GM21576 (cell line): ENCODE results near the gene CNDP1.

ENCODE experiments used
- ATAC-seq: cut with Tn5 transposase; IDR thresholded peaks from one replicate; pipeline ENCODE4 v1.9.1; 2021; ENCODE audit warnings: mild to moderate bottlenecking, moderate library complexity; ENCODE audit not compliant: unreplicated experiment

The CNDP1 gene

GRCh38 chr18:74505776-74506175 lies 28.5 kb upstream of the CNDP1 start:
- no peak for ATAC-seq

GRCh38 chr18:74506448-74507084 lies 27.7 kb upstream of the CNDP1 start:
- no peak for ATAC-seq

DNA sequence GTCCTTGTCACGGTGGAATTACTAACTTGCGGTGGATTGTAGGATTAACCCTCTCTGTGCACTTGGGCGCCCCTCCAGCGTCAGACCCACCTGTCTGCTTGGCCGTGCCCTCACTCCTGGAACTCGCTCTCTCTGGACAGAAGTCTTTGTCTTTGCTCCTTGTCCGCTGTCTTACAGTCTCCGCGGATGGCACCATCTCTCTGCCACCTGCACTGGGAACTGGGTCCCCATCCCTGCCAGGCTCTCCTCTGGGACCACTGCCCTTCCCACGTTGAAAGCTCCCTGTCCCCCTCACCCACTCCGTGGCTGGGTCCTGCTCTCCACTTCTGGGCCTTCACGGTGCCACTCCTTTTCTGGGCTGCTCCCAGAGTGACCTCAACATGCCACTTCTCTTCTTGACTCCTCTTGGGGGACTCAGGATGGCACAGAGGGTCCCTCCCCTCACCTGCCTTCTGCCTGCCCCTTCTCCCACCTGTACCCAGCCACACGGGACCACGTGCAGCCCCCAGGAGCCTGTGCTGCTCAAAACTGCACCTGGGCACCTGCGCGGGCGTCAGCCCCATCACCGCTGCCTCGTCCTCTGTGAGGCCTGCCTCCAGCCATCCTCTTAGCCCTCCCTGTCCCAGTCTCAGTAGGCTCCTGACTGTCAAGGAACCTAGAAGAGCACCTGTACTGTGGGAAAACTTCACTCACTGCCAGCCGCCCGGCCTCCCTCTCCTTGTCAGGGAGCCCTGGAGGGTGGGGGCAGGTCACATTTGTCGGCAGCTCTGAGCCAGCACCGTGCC lies 27.0 kb upstream of the CNDP1 start:
- ATAC-seq = no peak

DNA sequence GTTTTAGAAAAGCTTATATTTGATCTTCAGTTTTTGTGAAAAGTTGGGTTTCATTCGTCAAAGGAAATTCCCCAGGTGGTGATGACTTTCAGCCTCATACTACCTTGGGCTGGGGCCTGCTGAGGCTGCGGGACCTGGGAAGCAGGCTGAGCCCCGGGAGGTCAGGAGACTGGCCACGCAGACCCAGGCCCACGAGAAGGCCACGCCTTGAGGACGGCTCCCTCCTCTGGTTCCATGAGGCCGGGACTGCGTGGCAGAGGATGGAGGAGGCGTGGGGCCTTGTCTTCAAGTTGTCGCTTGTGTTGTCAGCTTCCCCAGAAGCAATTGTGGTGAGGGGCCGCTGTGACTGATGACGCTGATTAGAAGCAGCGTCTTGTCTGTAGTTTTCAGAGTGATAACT lies 26.4 kb upstream of the CNDP1 start:
- no peak for ATAC-seq

- no peak for ATAC-seq
These were observed 25.9 kb upstream of the CNDP1 start for GRCh38 chr18:74508366-74508765.

GRCh38 chr18:74508821-74509225 lies 25.5 kb upstream of the CNDP1 start:
- no peak for ATAC-seq

DNA sequence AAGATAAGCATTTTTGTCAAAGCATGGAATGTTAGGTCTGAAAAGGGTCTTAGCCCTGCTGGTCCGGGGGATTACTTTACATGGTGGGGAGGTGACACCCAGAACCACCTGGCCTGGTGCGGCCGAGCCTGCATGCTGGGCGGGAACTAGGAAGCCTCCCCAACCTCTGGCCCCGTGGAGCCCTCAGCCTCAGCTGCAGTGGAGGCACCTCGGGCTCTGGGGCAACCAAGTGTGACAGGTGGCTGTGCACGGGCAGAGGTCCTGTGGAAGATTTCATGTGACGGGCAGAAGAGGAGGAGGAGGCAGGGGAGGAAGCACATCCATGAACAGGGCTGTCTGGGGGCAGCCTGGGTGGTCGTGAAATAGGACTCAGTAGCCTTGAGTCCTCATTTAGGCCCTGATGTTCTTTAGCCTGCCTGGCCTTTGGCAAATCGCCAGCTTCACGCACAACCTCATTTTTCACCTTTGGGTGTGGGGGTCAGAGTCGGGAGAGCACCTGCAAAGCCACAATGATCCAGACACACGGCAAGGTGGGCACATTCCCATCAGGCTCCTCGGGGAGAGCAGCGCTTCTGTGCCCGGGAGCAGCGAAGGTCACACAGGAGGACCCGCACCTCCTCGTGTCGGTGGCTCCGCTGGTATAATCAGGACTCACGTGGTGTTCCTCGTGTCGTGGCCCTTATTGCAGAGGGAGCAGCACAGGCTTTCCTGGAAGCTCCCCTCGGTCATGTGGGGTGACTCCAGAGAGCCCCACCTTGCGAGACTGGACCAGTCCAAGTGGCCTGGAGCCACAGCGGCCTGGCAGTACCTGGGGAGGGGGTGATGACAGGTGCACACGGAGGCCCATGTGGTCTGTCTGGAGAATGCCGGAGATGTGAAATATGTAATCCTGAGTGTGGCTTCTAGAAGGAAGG lies 24.2 kb upstream of the CNDP1 start:
- ATAC-seq = no peak

- no peak for ATAC-seq
These were observed 23.6 kb upstream of the CNDP1 start for GRCh38 chr18:74510770-74511095.

- no peak for ATAC-seq
These were observed 22.5 kb upstream of the CNDP1 start for GRCh38 chr18:74511823-74512222.

DNA sequence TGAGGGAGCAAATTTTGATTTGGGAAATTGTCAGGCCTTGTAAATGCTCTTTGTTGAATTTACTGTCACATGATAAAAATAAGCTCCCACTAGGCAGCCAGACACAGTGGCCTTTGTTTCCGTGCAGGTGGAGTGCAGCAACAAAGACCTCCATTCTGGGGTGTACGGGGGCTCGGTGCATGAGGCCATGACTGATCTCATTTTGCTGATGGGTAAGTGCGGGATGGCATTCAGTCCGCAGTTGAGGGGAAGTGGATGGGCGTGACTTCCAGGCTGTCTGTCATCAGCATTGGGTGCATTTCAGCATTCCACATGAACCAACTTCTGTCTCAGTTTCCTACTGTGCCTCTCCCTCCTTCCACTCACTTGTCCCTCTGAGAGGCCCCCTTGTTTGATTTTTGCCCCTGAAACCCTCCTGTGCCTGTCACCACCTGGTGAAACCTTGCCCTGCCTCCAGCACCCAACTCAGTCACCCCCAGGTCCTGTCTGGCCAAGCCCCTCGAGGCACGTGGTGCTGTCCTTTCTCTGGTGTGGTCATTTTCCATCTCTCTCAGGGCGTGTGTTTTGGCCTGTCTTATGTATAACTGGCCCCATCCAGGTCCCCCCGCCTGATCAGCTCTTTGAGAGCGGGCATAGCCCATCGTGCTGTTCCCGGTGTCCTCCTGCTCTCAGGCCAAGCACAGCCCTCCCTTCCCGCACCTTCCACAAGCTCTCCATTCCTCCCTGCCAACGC lies 21.8 kb upstream of the CNDP1 start:
- no peak for ATAC-seq

- ATAC-seq = no peak
These were observed 21.0 kb upstream of the CNDP1 start for GRCh38 chr18:74513149-74513882.

DNA sequence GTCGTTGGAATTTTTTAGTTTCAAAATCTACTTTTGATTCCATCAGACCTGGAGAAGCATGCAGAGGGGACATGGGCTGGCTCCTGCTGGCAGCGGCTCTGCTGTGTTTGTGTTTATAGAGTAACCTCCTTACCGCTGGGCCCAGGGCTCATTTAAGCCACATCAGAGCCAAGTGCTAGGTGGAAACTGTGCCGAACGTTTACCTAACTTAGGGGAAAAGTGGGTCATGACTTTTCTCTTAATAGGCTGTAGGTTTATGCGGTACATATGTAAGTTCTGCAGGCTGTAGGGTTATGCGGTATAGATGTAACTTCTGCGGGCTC lies 20.5 kb upstream of the CNDP1 start:
- ATAC-seq = no peak

GRCh38 chr18:74514860-74515495 lies 19.3 kb upstream of the CNDP1 start:
- ATAC-seq = no peak

- no peak for ATAC-seq
These were observed 18.6 kb upstream of the CNDP1 start for GRCh38 chr18:74515620-74516231.

DNA sequence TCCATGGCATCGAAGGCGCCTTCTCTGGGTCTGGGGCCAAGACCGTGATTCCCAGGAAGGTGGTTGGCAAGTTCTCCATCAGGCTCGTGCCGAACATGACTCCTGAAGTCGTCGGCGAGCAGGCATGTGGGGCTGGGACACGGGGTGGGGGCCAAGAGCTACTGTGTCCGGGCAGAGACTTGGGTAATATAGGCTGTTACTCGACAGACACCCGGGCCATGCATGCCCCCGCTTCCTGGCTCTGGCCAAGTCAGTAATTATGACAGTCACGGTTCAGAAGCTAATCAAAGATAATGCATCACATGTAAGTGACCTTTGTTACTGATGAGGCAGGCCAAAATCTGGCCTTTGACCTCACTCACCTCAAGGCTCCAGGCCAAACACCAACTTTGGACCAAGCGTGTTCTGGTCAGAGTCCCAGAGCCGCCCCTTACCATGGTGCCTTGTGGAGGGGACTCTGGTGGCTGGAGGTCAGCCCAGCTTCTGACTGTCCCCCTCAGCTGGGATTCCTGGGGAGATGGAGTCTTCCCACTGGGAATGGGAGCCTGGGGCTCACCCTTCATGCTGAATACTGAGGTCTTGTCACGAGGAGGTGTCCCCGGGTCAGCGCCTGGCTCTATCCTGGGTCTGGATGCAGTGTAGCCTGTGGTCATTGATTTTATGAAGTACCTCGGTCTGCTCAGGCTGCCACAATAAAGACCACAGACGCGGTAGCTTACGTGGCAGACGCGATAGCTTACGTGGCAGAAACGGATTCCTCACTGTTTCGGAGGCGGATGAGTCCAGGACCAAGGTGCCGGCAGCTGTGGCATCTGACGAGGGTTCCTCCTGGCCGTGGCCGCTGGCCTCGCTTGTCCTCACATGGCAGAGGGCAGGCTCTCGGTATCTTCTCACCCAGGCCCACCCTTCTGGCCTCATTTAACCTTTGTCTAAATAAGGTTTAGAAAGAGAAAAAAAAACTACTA lies 17.7 kb upstream of the CNDP1 start:
- no peak for ATAC-seq

- no peak for ATAC-seq
These were observed 17.1 kb upstream of the CNDP1 start for GRCh38 chr18:74517236-74517630.

GRCh38 chr18:74518456-74519295 lies 15.6 kb upstream of the CNDP1 start:
- ATAC-seq = no peak
